HG03039 (cell line): ENCODE data around the gene FAS.
"Not testable (repeated sequence)": the region's sequence is repeated elsewhere in the genome, so short reads cannot be mapped to it uniquely, and the experiment has no call there.

ENCODE experiments used
- ATAC-seq: cut with Tn5 transposase; IDR thresholded peaks from one replicate; pipeline ENCODE4 v1.9.1; 2021; ENCODE audit warnings: mild to moderate bottlenecking, moderate library complexity; ENCODE audit not compliant: unreplicated experiment

FAS gene

GRCh38 chr10:88991899-88992320 lies 1.3 kb downstream of the FAS start:
- peak; percentile 1 for ATAC-seq

- no peak for ATAC-seq
Measured at GRCh38 chr10:88992921-88993524, 2.4 kb downstream of the FAS start.

GRCh38 chr10:88994019-88994418 lies 3.4 kb downstream of the FAS start:
- no peak for ATAC-seq

GRCh38 chr10:88995156-88995876 lies 4.7 kb downstream of the FAS start:
- ATAC-seq, result no peak

GRCh38 chr10:88996927-88997326 lies 6.3 kb downstream of the FAS start:
- ATAC-seq, result no peak

- no peak for ATAC-seq
Measured at GRCh38 chr10:88999625-89000024, 9.0 kb downstream of the FAS start.

- no peak for ATAC-seq
Measured at GRCh38 chr10:89001024-89001728, 10.6 kb downstream of the FAS start.

- ATAC-seq, result no peak
Measured at GRCh38 chr10:89001729-89002072, 11.1 kb downstream of the FAS start.

- ATAC-seq, result no peak
Measured at GRCh38 chr10:89002226-89002978, 11.8 kb downstream of the FAS start.

- ATAC-seq, result no peak
Measured at GRCh38 chr10:89003344-89003743, 12.7 kb downstream of the FAS start.

GRCh38 chr10:89007129-89007893 lies 16.7 kb downstream of the FAS start:
- no peak for ATAC-seq

GRCh38 chr10:89018700-89019346 lies 28.2 kb downstream of the FAS start:
- not testable (repeated sequence) for ATAC-seq

- ATAC-seq, result no peak
Measured at GRCh38 chr10:89019569-89020327, 29.1 kb downstream of the FAS start.

GRCh38 chr10:89021526-89021925 lies 30.9 kb downstream of the FAS start:
- ATAC-seq, result not testable (repeated sequence)

- ATAC-seq, result no peak
Measured at GRCh38 chr10:89022734-89023133, 32.1 kb downstream of the FAS start.

- no peak for ATAC-seq
Measured at GRCh38 chr10:89025453-89025852, 34.9 kb downstream of the FAS start.

GRCh38 chr10:89029181-89029580 lies 38.6 kb downstream of the FAS start:
- no peak for ATAC-seq

GRCh38 chr10:89029785-89030437 lies 39.3 kb downstream of the FAS start:
- no peak for ATAC-seq

- ATAC-seq, result no peak
Measured at GRCh38 chr10:89030791-89031190, 40.2 kb downstream of the FAS start.
